NOMO-1 (cell line): Measurements from ENCODE around the gene RMC1.

Experiments used
- DNase-seq, 2 experiments: peaks; one replicate each; lab custom pipeline; 2025; ENCODE audit not compliant: unreplicated experiment in 2 of 2; lab: John Stamatoyannopoulos, UW

The RMC1 gene

GRCh38 chr18:23529604-23530003, 26.3 kb downstream of the RMC1 start:
- DNase-seq = no peak

GRCh38 chr18:23530195-23530594, 26.9 kb downstream of the RMC1 start:
- peak; percentile 63 to 90 for DNase-seq

- no peak for DNase-seq
Measured at GRCh38 chr18:23531912-23532311, 28.6 kb downstream of the RMC1 start.

- DNase-seq = no peak
Measured at GRCh38 chr18:23532848-23533247, 29.5 kb downstream of the RMC1 start.

GRCh38 chr18:23534276-23534675, 31.0 kb downstream of the RMC1 start:
- DNase-seq = no peak

- DNase-seq = no peak
Measured at GRCh38 chr18:23536204-23536603, 32.9 kb downstream of the RMC1 start.

- no peak for DNase-seq
Measured at GRCh38 chr18:23537274-23537673, 34.0 kb downstream of the RMC1 start.

- DNase-seq = no peak
Measured at GRCh38 chr18:23538001-23538400, 34.7 kb downstream of the RMC1 start.

GRCh38 chr18:23538870-23539269, 35.6 kb downstream of the RMC1 start:
- no peak for DNase-seq

- DNase-seq = peak in 1 of 2 experiments; percentile 75
Measured at GRCh38 chr18:23539296-23539695, 36.0 kb downstream of the RMC1 start.

- DNase-seq = peak in 1 of 2 experiments; percentile 30
Measured at GRCh38 chr18:23539911-23540525, 36.7 kb downstream of the RMC1 start.

- peak; percentile 85 to 99 for DNase-seq
Measured at GRCh38 chr18:23540867-23541266, 37.6 kb downstream of the RMC1 start.

GRCh38 chr18:23541349-23542093, 38.2 kb downstream of the RMC1 start:
- DNase-seq = no peak

GRCh38 chr18:23542461-23542860, 39.1 kb downstream of the RMC1 start:
- no peak for DNase-seq

- DNase-seq = no peak
Measured at GRCh38 chr18:23545247-23545789, 42.0 kb downstream of the RMC1 start.

GRCh38 chr18:23547306-23547705, 44.0 kb downstream of the RMC1 start:
- no peak for DNase-seq

- DNase-seq = no peak
Measured at GRCh38 chr18:23547846-23548245, 44.5 kb downstream of the RMC1 start.

- no peak for DNase-seq
Measured at GRCh38 chr18:23548275-23548674, 45.0 kb downstream of the RMC1 start.

GRCh38 chr18:23548719-23549118, 45.4 kb downstream of the RMC1 start:
- no peak for DNase-seq

- DNase-seq = no peak
Measured at GRCh38 chr18:23550898-23551297, 47.6 kb downstream of the RMC1 start.

- no peak for DNase-seq
Measured at GRCh38 chr18:23551978-23552377, 48.7 kb downstream of the RMC1 start.

- DNase-seq = no peak
Measured at GRCh38 chr18:23552505-23552904, 49.2 kb downstream of the RMC1 start.
